Activated naive CD8-positive, alpha-beta T cell treated with anti-CD3 and anti-CD28 coated beads, Interleukin-2, amount 50 U/mL, for 24 hours (primary cell): Measurements from ENCODE around the gene RIBC1.
A peak's percentile ranks its signal among the peaks of the same experiment; 100 is the strongest.
"Not testable (repeated sequence)": the region's sequence is repeated elsewhere in the genome, so short reads cannot be mapped to it uniquely, and the experiment has no call there.

Experiments
- ATAC-seq: fragments of 150-1000 bp; cut with Tn5 transposase; one replicate; pipeline ENCODE4 v1.10.0; 2021
- DNase-seq: peaks from one replicate; pipeline ENCODE4 v3.0.0; 2021
- H3K27ac Mint-ChIP-seq: one replicate; pipeline ENCODE4 v1.8.0; 2021; ENCODE audit warnings: mild to moderate bottlenecking, mixed read lengths
- H3K27me3 Mint-ChIP-seq: one replicate; pipeline ENCODE4 v1.8.0; 2021; ENCODE audit warnings: mixed read lengths
- H3K36me3 Mint-ChIP-seq: one replicate; pipeline ENCODE4 v1.8.0; 2021; ENCODE audit warnings: low read depth, mixed read lengths
- H3K4me1 Mint-ChIP-seq: one replicate; pipeline ENCODE4 v1.8.0; 2021; ENCODE audit warnings: mixed read lengths
- H3K4me3 Mint-ChIP-seq: one replicate; pipeline ENCODE4 v1.8.0; 2021; ENCODE audit warnings: mild to moderate bottlenecking, moderate library complexity, mixed read lengths
- H3K9me3 Mint-ChIP-seq: one replicate; pipeline ENCODE4 v1.8.0; 2021; ENCODE audit warnings: mixed read lengths

RIBC1 gene

DNA sequence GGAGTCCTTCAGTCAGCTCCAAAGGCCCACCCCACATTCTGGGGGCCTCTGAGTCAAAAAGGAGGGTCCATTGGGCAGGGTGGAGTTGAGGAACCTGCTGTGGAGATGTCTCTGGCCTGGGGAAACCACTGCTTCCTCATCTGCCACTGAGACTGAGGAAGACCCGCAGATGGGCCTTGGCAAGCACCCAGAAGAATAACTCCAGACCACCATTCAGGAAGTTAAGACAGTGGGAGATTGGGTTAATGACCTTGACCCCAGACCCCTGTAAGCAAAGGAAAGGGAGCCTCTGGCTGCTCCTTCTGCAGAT, 19.6 kb downstream of the RIBC1 start:
- no peak for ATAC-seq
- Mint-ChIP-seq H3K4me1 (peaks cover 29% of the 10 kb centered on the region), H3K4me3 (peak overlapping the region; percentile 79), H3K36me3 (no peaks in the 10 kb centered on the region), H3K27ac (no peak overlapping the region), H3K9me3 (no peaks in the 10 kb centered on the region), H3K27me3 (peaks cover 9% of the 10 kb centered on the region)
- DNase-seq = no peak

DNA sequence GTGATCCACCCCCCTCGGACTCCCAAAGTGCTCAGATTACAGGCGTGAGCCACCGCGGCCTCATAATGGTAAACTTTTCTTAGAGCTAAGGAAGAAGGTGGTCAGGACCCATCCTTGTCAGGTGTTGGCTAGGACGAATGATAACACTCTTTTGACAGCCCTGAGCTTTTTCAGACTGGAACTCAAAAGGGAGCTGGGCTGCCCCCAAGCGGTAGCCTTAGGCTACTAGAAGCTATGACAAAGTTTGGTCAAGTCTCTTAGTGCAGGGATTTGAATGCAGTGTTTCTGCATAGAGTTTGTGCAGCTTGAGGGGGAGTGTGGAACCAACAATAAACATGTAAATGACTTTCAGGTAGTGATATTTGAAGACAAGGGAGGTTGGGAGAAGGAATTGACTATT, 23.3 kb downstream of the RIBC1 start:
- Mint-ChIP-seq H3K4me3 (no peak overlapping the region), H3K27me3 (no peaks in the 10 kb centered on the region), H3K27ac (no peak overlapping the region), H3K9me3 (no peaks in the 10 kb centered on the region), H3K36me3 (no peaks in the 10 kb centered on the region), H3K4me1 (peaks cover 8% of the 10 kb centered on the region)
- ATAC-seq (peak; percentile 38), DNase-seq (peak; percentile 39)

DNA sequence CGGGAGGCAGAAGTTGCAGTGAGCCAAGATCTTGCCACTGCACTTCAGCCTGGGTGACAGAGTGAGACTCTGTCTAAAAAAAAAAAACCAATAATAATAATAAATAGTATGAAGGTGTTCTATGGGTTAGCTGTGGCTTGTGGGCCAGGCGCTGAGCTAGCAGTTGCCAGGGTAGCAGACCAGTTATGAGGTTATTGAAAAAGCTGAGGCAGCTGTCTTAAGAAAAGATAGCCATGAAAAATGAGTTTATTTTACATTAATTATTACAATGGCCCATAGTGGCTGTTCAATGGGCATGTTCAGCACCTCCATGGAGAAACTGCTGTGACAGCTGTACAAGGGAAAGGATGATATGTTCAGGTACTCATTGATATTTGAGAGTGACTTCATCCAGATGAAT, 24.8 kb downstream of the RIBC1 start:
- Mint-ChIP-seq H3K27me3 (no peaks in the 10 kb centered on the region), H3K9me3 (no peaks in the 10 kb centered on the region), H3K36me3 (no peaks in the 10 kb centered on the region), H3K27ac (no peak overlapping the region), H3K4me1 (no peaks in the 10 kb centered on the region), H3K4me3 (no peak overlapping the region)
- ATAC-seq = no peak
- no peak for DNase-seq

DNA sequence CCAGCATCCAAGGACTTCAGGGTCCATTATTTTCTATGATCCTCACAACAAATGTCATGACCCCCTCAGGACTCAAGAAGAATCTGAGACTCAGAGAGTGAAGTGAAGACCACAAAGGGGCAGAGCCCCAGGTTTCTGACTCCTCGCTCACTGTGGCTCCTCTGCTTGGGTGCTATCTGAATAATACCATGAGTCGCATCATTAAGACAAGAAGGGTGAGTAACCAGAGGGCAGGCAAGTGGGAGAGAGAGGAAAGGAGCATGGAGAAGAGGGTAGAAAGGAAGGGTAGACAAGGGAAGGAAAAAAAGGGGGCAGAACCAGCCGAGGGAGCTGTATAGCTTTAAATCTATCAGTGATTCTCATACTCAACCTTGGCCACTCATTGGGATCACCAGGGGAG, 27.0 kb downstream of the RIBC1 start:
- no peaks in the 10 kb centered on the region for H3K36me3 Mint-ChIP-seq
- H3K4me1 Mint-ChIP-seq = no peaks in the 10 kb centered on the region
- DNase-seq (no peak), ATAC-seq (no peak)
- no peaks in the 10 kb centered on the region for H3K9me3 Mint-ChIP-seq
- no peaks in the 10 kb centered on the region for H3K27me3 Mint-ChIP-seq
- H3K4me3 Mint-ChIP-seq = no peak overlapping the region
- no peak overlapping the region for H3K27ac Mint-ChIP-seq

DNA sequence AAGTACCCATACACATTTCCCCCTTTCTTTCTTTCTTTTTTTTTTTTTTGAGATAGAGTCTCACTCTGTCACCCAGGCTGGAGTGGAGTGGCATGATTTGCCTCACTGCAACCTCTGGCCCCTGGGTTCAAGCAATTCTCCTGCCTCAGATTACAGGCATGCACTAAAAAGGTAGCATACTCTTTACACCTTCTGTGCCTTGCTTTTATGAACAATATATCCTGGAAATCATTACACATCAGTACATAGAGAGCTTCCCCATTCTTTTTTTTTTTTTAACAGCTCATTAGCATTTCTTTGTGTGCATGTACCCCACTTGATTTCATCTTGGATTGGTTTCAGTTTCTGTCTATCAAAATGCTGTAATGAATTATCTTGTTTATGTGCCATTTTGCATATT, 30.1 kb downstream of the RIBC1 start:
- DNase-seq (no peak), ATAC-seq (no peak)
- Mint-ChIP-seq H3K36me3 (no peaks in the 10 kb centered on the region), H3K4me1 (no peaks in the 10 kb centered on the region), H3K27ac (no peak overlapping the region), H3K27me3 (peaks cover 3% of the 10 kb centered on the region), H3K4me3 (no peak overlapping the region), H3K9me3 (no peaks in the 10 kb centered on the region)

DNA sequence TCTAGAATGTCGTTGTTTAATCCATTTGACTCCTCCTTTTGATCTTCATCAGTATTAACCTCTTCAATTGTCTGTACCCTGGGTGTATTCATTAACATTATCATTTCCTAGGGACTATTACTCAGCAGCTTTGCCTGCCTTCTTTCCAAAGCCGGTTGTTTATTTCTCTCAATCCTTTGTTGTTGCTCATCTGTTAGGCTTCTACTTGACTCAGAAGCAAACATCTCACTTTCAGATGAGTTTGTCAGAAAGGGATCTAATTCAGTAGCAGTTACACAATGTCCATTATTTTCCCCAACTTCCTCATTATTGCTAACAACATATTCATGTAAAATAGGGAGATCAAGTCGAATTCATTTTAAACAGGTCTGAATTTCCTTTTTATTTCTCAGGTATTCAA, 33.6 kb downstream of the RIBC1 start:
- H3K4me3 Mint-ChIP-seq = no peak overlapping the region
- H3K27ac Mint-ChIP-seq = no peak overlapping the region
- H3K36me3 Mint-ChIP-seq = no peaks in the 10 kb centered on the region
- peaks cover 3% of the 10 kb centered on the region for H3K27me3 Mint-ChIP-seq
- DNase-seq = no peak
- H3K4me1 Mint-ChIP-seq = no peaks in the 10 kb centered on the region
- H3K9me3 Mint-ChIP-seq = no peaks in the 10 kb centered on the region
- ATAC-seq = no peak

DNA sequence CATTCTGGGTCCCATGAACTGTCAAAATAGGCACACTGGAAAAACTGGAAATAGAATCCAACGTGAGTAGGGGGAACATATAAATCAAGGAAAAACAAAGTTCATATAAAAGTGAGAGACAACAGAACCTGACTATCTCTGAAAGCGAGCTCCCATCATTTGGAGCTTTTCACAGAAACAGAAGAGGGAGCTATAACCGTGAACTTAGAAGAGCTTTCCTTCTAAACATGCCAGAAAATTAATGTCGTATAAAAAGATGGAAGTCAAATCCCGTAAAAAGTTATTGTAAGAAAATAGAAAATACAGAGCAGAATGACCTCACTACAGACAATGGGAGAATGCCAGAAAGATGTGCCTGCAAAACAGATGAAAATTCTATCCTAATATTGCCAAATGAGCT, 35.4 kb downstream of the RIBC1 start:
- Mint-ChIP-seq H3K36me3 (no peaks in the 10 kb centered on the region), H3K4me3 (no peak overlapping the region), H3K4me1 (no peaks in the 10 kb centered on the region), H3K27ac (no peak overlapping the region), H3K27me3 (peaks cover 4% of the 10 kb centered on the region), H3K9me3 (no peaks in the 10 kb centered on the region)
- no peak for DNase-seq
- no peak for ATAC-seq

DNA sequence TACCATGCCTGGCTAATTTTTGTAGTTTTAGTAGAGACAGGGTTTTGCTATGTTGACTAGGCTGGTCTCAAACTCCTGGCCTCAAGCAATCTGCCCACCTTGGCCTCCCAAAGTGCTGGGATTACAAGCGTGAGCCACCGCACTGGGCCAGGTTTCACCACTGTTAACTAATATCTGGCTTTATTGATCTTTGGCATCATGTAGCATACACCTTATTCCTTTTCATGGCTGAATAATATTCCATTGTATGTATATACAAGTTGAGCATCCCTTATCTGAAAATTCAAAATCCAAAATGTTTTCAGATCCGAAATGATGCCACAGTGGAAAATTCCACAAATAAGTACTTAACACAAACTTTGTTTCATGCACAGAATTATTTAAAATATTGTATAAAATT, 46.0 kb downstream of the RIBC1 start:
- H3K27ac Mint-ChIP-seq, DNase-seq, H3K9me3 Mint-ChIP-seq, ATAC-seq, H3K36me3 Mint-ChIP-seq, H3K27me3 Mint-ChIP-seq, H3K4me1 Mint-ChIP-seq, H3K4me3 Mint-ChIP-seq: not testable (repeated sequence)

DNA sequence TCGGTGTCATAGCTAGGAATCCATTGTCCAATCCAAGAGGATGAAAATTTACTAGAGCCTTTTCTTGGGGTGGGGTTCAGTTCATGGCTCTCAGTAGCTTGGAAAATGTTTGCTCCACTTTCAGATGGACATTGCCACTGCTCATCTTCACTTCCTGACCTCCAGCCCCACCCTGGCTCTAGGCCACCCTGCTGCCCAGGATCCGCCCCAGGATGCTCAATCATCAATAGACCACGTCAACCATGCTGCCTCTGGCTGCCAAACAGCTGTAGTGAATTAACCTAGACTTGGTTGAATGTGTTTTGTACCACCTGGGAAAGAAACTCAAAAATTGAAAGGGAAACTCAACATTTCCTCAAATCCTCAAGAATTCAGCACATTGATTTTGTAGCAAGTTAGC, 48.7 kb downstream of the RIBC1 start:
- ATAC-seq = no peak
- Mint-ChIP-seq H3K36me3 (no peaks in the 10 kb centered on the region), H3K9me3 (no peaks in the 10 kb centered on the region), H3K4me3 (no peak overlapping the region), H3K4me1 (no peaks in the 10 kb centered on the region), H3K27ac (no peak overlapping the region), H3K27me3 (peaks cover 2% of the 10 kb centered on the region)
- DNase-seq = no peak

DNA sequence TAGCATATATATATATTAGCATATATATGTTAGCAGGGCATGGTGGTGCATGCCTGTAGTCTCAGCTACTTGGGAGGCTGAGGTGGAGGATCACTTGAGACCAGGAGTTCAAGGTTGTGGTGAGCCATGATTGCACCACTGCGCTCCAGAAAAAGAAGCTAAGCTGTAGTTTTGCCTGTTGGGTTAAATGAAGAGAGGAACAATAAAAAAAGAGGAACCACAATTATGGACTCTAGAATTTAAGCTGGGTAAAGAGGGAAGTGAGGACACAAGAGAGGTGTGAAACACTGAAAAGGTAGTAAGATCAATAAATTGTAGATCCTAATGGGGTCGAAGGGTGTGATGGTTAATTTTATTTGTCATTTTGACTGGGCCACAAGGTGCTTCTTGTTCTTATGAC, 52.0 kb downstream of the RIBC1 start:
- no peaks in the 10 kb centered on the region for H3K27me3 Mint-ChIP-seq
- no peak overlapping the region for H3K4me3 Mint-ChIP-seq
- no peak for ATAC-seq
- H3K27ac Mint-ChIP-seq = no peak overlapping the region
- no peaks in the 10 kb centered on the region for H3K4me1 Mint-ChIP-seq
- H3K36me3 Mint-ChIP-seq = no peaks in the 10 kb centered on the region
- no peak for DNase-seq
- H3K9me3 Mint-ChIP-seq = no peaks in the 10 kb centered on the region

DNA sequence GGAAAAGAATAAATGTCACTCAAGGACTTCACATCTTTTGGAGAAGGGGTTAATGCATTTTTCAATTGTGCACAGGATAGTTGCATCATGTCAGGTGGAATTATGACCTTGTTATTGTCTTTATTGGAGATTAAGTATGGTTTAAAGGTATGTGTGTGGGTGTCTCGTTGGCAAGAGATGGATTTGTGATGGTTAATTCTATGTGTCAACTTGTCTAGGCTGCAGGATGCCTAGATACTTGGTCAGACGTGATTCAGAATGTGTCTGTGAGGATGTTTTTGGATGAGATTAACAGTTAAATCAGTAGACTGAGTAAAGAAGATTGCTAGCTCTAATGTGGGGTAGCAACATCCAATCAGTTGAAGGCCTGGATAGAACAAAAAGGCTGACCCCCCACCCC, 53.7 kb downstream of the RIBC1 start:
- Mint-ChIP-seq H3K27ac (no peak overlapping the region), H3K4me3 (no peak overlapping the region), H3K27me3 (peaks cover 2% of the 10 kb centered on the region), H3K4me1 (no peaks in the 10 kb centered on the region), H3K36me3 (no peaks in the 10 kb centered on the region), H3K9me3 (no peaks in the 10 kb centered on the region)
- ATAC-seq (no peak), DNase-seq (no peak)

DNA sequence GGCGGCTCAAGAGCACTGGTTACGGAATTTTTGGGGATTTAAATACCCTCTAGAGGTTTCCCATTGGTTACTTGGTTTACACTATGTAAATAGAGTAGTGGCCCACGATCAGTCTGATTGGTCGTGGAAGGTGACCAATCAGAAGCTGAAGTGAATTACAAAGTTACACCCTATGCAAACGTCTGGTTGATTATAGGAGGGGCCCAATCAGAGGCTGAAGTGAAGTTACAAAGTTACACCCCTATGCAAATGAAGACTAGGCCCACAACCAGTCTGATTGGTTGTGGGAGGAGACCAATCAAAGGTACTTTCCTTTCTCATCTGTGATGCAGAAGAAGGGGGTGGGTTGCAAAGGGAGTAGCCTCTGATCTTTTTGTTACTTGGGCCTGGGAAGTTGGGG, 56.6 kb downstream of the RIBC1 start:
- H3K9me3 Mint-ChIP-seq = no peaks in the 10 kb centered on the region
- no peak overlapping the region for H3K4me3 Mint-ChIP-seq
- H3K4me1 Mint-ChIP-seq = no peaks in the 10 kb centered on the region
- ATAC-seq (no peak), DNase-seq (no peak)
- no peak overlapping the region for H3K27ac Mint-ChIP-seq
- H3K27me3 Mint-ChIP-seq = peaks cover 2% of the 10 kb centered on the region
- no peaks in the 10 kb centered on the region for H3K36me3 Mint-ChIP-seq
